Ectodermal cell (in vitro differentiated cells): ENCODE measurements around the gene AK2.

Experiments
- H3K27ac ChIP-seq: 2 replicates; pipeline ENCODE4 v1.7.0; 2013; ENCODE audit warnings: mild to moderate bottlenecking, low read depth, low read length; ENCODE audit not compliant: insufficient read depth, poor library complexity, severe bottlenecking
- H3K27me3 ChIP-seq: 2 replicates; pipeline ENCODE4 v1.7.0; 2013; ENCODE audit warnings: mild to moderate bottlenecking, low read length; ENCODE audit not compliant: insufficient read depth, control insufficient read depth, poor library complexity, severe bottlenecking
- H3K36me3 ChIP-seq: one replicate; pipeline ENCODE4 v1.7.0; 2013; ENCODE audit warnings: low read length; ENCODE audit not compliant: control insufficient read depth, insufficient read depth
- H3K4me1 ChIP-seq: one replicate; pipeline ENCODE4 v1.7.0; 2013; ENCODE audit warnings: low read length; ENCODE audit not compliant: control insufficient read depth, insufficient read depth
- H3K4me3 ChIP-seq: 2 replicates; pipeline ENCODE4 v1.7.0; 2013; ENCODE audit warnings: low read depth, low read length, control low read depth; ENCODE audit not compliant: insufficient read depth
- H3K9me3 ChIP-seq: 2 replicates; pipeline ENCODE4 v1.7.0; 2013; ENCODE audit warnings: mild to moderate bottlenecking, low read length, moderate library complexity; ENCODE audit not compliant: control insufficient read depth
- WGBS, 2 experiments: methylation state at CpG; one replicate each; pipeline ENCODE4 v1.1.7; 2013; ENCODE audit warnings: missing lambda C conversion rate in 2 of 2; 5-methylcytosine and 5-hydroxymethylcytosine counted together

Gene AK2

DNA sequence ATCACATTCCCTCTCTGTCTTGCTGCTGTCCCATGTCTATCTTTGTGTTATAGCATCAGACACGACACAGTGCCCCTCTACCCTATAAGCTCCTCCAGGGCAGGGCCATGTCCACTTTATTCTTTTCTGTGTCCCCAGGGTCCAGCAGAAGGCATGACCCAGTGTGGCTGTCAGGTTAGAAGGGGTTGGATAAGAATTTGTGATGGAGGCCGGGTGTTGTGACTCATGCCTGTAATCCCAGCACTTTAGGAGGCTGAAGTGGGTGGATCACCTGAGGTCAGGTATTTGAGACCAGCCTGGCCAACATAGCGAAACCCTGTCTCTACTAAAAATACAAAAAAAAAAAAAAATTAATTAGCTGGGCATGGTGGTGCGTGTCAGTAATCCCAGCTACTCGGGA is 45.8 kb downstream of the AK2 start:
- H3K4me3 ChIP-seq, result no peak overlapping the region

GRCh38 chr1:32989160-32990050 is 47.3 kb downstream of the AK2 start:
- H3K4me1 ChIP-seq, result peaks cover 18% of the 10 kb centered on the region
- H3K27ac ChIP-seq, result no peak overlapping the region
- no peaks in the 10 kb centered on the region for H3K9me3 ChIP-seq
- no peak overlapping the region for H3K4me3 ChIP-seq
- H3K36me3 ChIP-seq, result no peaks in the 10 kb centered on the region
- WGBS, 2 experiments, result 84 to 97% methylated on average over 5 of the region's 6 CpGs
- no peaks in the 10 kb centered on the region for H3K27me3 ChIP-seq

More for the DNA sequence above, 45.8 kb downstream of the AK2 start:
- H3K9me3 ChIP-seq, result no peaks in the 10 kb centered on the region
- no peaks in the 10 kb centered on the region for H3K27me3 ChIP-seq
- H3K4me1 ChIP-seq, result peaks cover 12% of the 10 kb centered on the region
- no peak overlapping the region for H3K27ac ChIP-seq
- 90 to 92% methylated on average over 4 to 5 of the region's 5 CpGs for WGBS, 2 experiments
- no peaks in the 10 kb centered on the region for H3K36me3 ChIP-seq

GRCh38 chr1:32988665-32989064 is 48.0 kb downstream of the AK2 start:
- Histone ChIP-seq H3K4me1 (peaks cover 21% of the 10 kb centered on the region), H3K9me3 (no peaks in the 10 kb centered on the region), H3K4me3 (no peak overlapping the region), H3K36me3 (no peaks in the 10 kb centered on the region), H3K27ac (no peak overlapping the region), H3K27me3 (no peaks in the 10 kb centered on the region)

GRCh38 chr1:32985226-32985625 is 51.5 kb downstream of the AK2 start:
- 95% methylated on average over 1 of the region's 1 CpG for WGBS, 2 experiments
- Histone ChIP-seq H3K9me3 (no peaks in the 10 kb centered on the region), H3K27ac (no peak overlapping the region), H3K4me1 (peaks cover 9% of the 10 kb centered on the region), H3K27me3 (no peaks in the 10 kb centered on the region), H3K36me3 (no peaks in the 10 kb centered on the region), H3K4me3 (no peak overlapping the region)

GRCh38 chr1:32984455-32985171 is 52.1 kb downstream of the AK2 start:
- Histone ChIP-seq H3K27me3 (no peaks in the 10 kb centered on the region), H3K27ac (no peak overlapping the region), H3K36me3 (no peaks in the 10 kb centered on the region), H3K4me3 (no peak overlapping the region), H3K4me1 (peaks cover 9% of the 10 kb centered on the region), H3K9me3 (no peaks in the 10 kb centered on the region)
- 12 to 20% methylated on average over 1 of the region's 1 CpG for WGBS, 2 experiments

DNA sequence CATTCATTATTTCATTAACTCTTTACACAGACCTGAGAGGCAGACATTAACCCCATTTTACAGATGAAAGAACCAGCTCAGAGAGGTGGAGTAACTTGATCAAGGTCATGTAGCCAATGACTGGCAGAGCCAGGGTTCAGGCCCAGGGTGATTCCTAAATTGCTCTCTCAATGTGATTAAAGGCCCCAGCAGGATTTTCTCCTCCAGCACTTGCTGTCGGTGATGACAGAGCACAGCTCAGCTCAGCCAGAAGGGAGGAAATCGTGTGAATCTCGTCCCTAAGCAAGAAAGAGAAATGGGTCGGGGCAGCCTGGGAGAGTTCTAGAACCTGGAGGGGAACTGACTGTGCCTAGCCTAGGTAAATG is 52.6 kb downstream of the AK2 start:
- 40 to 44% methylated on average over 4 of the region's 4 CpGs for WGBS, 2 experiments
- peaks cover 9% of the 10 kb centered on the region for H3K4me1 ChIP-seq
- no peaks in the 10 kb centered on the region for H3K9me3 ChIP-seq
- H3K27me3 ChIP-seq, result no peaks in the 10 kb centered on the region
- H3K4me3 ChIP-seq, result no peak overlapping the region
- H3K27ac ChIP-seq, result no peak overlapping the region
- H3K36me3 ChIP-seq, result no peaks in the 10 kb centered on the region

DNA sequence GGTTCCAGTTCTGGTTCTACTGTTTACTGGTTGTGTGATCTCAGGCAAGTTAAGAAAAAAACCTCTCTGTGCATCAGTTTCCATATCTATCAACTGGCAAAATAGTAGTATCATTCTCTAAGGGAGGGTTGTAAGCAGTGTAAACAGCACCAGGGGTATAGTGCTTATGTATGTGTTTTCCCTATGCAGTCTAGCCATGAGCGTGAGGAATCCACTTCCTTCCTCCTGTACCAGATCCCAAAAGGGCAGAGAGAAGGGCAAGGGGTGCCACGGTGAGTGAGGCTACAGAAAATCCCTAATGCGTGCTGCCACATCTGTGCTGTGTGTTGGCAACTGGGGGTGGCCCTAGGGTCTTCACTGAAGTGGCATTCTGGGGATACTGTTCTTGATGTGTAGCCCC is 53.7 kb downstream of the AK2 start:
- Histone ChIP-seq H3K4me1 (peaks cover 9% of the 10 kb centered on the region), H3K27me3 (no peaks in the 10 kb centered on the region), H3K4me3 (no peak overlapping the region), H3K36me3 (no peaks in the 10 kb centered on the region), H3K9me3 (no peaks in the 10 kb centered on the region), H3K27ac (no peak overlapping the region)
- 96 to 97% methylated on average over 3 of the region's 3 CpGs for WGBS, 2 experiments

DNA sequence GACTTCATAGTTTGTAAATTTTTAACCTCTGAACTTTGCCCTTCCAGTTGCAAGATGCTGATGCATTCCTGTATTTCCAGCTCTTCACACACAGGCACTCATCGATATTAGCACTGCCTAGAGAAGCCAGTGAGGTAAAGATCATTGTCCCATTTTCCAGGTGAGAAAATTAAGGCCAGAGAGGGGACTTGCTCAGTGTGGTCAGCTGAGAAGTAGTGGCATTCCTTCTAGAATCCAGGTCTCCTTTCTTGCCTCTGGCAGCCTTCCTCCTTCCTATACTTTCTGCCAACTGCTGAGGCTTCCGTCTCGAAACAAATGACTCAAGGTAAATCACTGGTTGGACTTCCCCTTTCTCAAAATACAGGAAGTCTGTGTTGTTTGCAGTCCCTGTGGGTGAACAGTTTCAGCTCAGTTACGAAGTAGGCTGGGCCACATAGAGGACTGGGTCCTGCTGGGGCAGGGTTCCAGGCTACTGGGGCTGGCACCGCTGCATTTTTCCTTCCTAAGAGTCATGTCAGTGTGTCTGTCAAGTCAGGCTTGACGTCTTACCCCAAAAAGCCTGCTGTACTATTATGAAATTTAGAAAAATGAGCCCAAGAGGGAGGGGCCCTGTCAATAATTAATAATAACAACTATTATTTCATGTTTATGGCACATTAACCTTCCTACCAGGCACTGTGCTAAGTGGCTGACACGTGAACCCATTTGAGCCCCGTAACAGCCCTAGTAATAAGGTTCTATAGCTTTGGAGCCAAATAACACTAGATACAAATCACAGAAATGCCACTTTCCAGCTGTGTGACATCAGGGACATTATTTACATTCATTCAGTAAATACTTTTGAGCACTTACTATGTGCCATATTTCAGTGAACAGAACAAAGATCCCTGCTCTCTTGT is 55.4 kb downstream of the AK2 start:
- no peaks in the 10 kb centered on the region for H3K36me3 ChIP-seq
- 69 to 73% methylated on average over 7 to 8 of the region's 8 CpGs for WGBS, 2 experiments
- no peaks in the 10 kb centered on the region for H3K27me3 ChIP-seq
- H3K4me3 ChIP-seq, result no peak overlapping the region
- H3K27ac ChIP-seq, result no peak overlapping the region
- H3K9me3 ChIP-seq, result no peaks in the 10 kb centered on the region
- peaks cover 9% of the 10 kb centered on the region for H3K4me1 ChIP-seq

GRCh38 chr1:32980080-32980479 is 56.6 kb downstream of the AK2 start:
- H3K36me3 ChIP-seq, result no peaks in the 10 kb centered on the region
- H3K27me3 ChIP-seq, result no peaks in the 10 kb centered on the region
- no peak overlapping the region for H3K4me3 ChIP-seq
- WGBS, 2 experiments, result 95% methylated on average over 10 of the region's 10 CpGs
- peaks cover 9% of the 10 kb centered on the region for H3K4me1 ChIP-seq
- H3K27ac ChIP-seq, result no peak overlapping the region
- H3K9me3 ChIP-seq, result no peaks in the 10 kb centered on the region

GRCh38 chr1:32978854-32979253 is 57.8 kb downstream of the AK2 start:
- Histone ChIP-seq H3K9me3 (no peaks in the 10 kb centered on the region), H3K36me3 (no peaks in the 10 kb centered on the region), H3K27ac (no peak overlapping the region), H3K27me3 (no peaks in the 10 kb centered on the region), H3K4me1 (no peaks in the 10 kb centered on the region), H3K4me3 (no peak overlapping the region)
- 93% methylated on average over 4 of the region's 4 CpGs for WGBS, 2 experiments
